ENCODE data around the gene AVL9. TPM values are rescaled to one million over a fixed set of nuclear protein-coding genes. Genes with fewer than 3 reads are reported as not detected.
"Not testable (repeated sequence)": the region's sequence is repeated elsewhere in the genome, so short reads cannot be mapped to it uniquely, and the experiment has no call there.

AVL9 gene
- total RNA-seq, 1 experiment from 2014 or later, result 29.2 TPM

DNA sequence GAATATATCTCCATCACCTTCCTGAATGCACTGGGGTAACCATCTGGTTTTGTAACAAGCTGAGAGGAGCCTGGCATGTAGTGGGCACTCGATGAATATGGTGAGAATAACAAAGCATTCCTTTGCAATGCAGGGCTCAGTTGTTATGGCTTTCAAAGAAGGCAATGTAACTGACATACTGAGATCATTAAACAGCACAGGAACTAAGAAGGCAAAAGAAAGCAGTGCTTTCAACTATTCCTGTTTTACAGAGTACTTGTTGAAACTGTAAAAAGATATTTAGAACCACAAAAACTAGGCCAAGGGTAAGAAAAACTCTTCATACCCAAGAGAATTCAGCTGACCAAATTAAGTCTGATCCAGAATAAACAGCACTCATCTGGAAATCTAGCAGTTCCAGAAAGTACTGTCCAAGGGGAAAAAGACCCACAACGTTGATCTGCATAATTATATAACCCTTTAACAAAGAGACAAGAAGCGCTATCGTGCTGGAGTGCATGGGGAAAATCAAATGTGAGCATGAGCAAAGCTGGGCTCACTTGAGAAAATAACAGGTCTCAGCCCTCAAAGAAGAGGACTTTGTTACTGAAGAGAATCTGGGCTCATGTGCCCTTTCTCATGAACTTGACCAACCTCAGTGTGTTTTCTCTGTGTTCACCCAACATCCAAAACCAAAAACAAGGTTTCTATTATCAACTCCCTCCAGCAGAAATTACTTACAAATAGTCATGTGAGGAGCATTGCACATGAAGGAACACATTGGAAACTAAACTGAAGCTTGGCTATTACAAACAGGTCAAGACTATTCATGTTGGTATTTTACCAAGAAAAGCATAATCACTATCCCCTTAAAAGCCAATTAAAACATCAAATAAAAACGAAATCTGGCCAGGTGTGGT is 116.2 kb downstream of the AVL9 start:
- H3K36me3 ChIP-seq, result no peaks in the 10 kb centered on the region
- no peaks in the 10 kb centered on the region for H3K4me1 ChIP-seq
- no peak overlapping the region for H3K4me3 ChIP-seq
- no peak for DNase-seq
- no peaks in the 10 kb centered on the region for H3K27me3 ChIP-seq
- no peak overlapping the region for H3K27ac ChIP-seq
- H3K9me3 ChIP-seq (replicated peaks), result no peaks in the 10 kb centered on the region

DNA sequence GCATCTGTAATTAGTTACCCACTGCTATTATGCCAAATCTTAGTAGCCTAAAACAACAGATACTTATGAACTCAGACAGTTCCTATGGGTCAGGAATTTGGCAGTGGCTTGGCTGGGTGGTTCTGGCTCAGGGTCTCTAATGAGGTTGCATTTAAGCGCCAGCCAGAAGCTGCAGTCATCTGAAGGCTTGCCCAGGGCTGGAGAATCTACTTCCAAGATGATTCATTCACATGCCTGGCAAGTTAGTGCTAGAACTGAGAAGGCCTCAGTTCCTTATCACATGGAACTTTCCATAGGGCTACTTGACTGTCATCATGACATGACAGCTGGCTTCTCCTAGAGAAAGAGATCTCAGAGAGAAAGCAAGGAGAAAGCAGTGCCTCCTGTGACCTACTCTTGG is 121.3 kb downstream of the AVL9 start:
- Histone ChIP-seq H3K27ac (no peak overlapping the region), H3K4me1 (no peaks in the 10 kb centered on the region), H3K9me3 (replicated peaks) (no peaks in the 10 kb centered on the region), H3K36me3 (no peaks in the 10 kb centered on the region), H3K4me3 (no peak overlapping the region), H3K27me3 (no peaks in the 10 kb centered on the region)
- no peak for DNase-seq

DNA sequence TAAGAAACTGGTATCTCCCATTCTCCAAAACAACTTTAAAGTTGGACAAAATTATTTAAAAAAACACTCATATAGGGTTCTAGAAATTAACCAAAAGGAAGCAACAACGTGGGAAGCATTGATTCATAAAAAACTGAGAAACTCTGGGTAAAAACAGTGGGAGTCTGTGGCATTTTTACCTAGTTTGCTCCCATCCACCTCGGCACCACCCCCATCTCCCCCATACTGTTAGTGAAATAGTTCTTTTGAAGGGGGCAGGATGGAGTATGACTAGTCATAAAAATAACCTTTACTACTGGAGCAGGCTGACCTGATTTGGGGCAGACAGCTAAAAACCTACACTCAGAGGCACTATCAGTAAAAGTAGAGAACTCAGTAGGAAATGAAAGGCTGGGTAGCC is 123.2 kb downstream of the AVL9 start:
- H3K27ac ChIP-seq, result no peak overlapping the region
- no peaks in the 10 kb centered on the region for H3K9me3 ChIP-seq (replicated peaks)
- no peaks in the 10 kb centered on the region for H3K36me3 ChIP-seq
- no peak for DNase-seq
- H3K4me1 ChIP-seq, result no peaks in the 10 kb centered on the region
- H3K27me3 ChIP-seq, result no peaks in the 10 kb centered on the region
- no peak overlapping the region for H3K4me3 ChIP-seq

DNA sequence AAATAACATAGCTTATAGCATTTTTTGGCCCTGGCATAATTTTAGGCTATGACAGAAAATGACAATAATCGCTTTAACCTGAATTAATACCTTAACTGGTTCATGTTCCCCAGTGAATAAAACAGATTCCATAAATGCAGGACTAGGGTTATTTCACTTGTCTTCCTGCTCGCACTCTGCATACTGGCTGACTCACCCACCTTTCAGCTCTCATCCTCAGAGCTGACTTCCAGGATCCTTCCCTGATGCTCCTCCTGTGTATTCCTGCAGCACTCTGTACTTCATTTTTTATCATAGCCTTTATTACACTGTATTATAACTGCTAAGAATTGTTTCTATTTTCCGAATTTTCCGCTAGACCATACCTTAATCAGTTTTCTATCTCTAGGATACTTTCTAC is 123.7 kb downstream of the AVL9 start:
- H3K4me3 ChIP-seq, result no peak overlapping the region
- no peak for DNase-seq
- H3K27ac ChIP-seq, result no peak overlapping the region
- H3K4me1 ChIP-seq, result no peaks in the 10 kb centered on the region
- H3K36me3 ChIP-seq, result no peaks in the 10 kb centered on the region
- no peaks in the 10 kb centered on the region for H3K27me3 ChIP-seq
- no peaks in the 10 kb centered on the region for H3K9me3 ChIP-seq (replicated peaks)

DNA sequence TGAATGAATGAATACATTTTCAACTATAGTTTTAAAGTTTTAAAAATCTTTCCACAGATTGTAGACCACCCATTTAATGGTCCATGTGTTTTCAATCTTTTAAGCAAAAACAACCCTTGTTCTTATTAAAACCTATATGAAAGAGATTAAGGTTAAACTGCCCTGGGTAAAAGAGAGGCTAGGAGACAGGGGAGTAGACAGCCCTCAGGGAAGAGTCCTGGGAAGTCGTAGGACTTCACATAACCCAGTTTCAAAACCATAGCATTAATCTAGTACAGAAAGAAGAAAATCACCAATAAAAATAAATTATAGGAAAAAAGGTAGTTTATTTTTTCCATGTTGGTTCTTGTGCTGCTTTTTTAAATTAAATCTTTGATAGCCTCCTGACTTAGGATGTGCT is 124.1 kb downstream of the AVL9 start:
- H3K9me3 ChIP-seq (replicated peaks); H3K4me1 ChIP-seq; H3K36me3 ChIP-seq; H3K27ac ChIP-seq; H3K4me3 ChIP-seq; H3K27me3 ChIP-seq; DNase-seq: not testable (repeated sequence)

DNA sequence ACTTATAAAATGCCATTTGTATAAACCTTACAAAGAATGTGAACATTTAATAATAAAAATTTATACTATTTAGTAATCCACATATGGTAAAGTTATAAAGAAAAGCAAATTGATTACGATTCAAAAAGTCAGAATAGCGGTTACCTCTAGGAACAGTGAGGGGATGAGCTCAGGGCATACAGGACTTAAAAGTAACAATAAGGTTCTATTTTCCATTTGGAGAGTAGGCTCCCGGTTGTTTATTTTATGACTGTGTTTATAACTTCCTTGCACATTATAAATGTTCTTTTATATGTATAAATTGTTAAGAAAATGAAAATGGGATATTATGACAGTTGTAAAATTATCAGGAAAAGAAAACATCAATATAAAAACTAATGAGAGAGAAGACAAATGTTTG is 135.7 kb downstream of the AVL9 start:
- Histone ChIP-seq H3K9me3 (replicated peaks) (no peaks in the 10 kb centered on the region), H3K27me3 (no peaks in the 10 kb centered on the region), H3K36me3 (no peaks in the 10 kb centered on the region), H3K4me1 (no peaks in the 10 kb centered on the region), H3K4me3 (no peak overlapping the region), H3K27ac (no peak overlapping the region)
- no peak for DNase-seq

DNA sequence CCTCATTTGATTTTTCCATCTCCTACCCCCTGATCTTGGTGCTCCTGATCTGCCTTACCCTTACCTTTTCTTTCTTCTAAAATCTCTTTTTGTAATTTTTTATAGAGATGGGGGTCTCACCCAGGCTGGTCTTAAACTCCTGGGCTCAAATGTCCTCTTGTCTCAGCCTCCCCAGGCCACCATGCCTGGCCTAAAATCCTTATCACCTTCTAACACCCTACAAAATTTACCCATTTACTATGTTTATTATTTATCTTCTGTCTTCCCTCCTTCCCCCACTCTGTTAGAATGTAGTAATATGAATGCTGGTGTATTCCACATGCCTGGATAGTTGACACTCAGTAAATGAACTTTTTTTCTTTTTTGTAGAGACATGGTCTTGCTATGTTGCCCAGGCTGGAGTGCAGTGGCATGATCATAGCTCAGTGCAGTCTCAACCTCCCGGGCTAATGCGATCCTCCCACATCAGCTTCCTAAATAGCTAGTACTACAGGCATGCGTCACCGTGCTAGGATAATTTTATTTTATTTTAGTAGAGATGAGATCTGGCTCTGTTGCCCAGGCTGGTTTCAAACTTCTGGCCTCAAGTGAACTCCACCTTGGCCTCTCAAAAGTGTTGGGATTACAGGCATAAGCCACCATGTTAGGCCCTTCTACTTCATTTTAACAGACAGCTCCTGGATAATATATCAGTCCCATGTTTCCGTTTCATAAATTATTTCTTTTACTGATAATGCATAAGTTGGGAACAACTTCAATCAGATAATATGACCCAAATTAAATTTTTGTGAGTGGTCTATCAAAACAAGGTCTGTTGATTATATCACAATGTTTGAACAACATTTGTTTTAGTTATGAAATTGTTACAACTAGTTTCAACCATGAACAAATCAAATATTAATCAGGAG is 136.6 kb downstream of the AVL9 start:
- not testable (repeated sequence) for H3K36me3 ChIP-seq; H3K27ac ChIP-seq; H3K4me3 ChIP-seq; H3K9me3 ChIP-seq (replicated peaks); H3K4me1 ChIP-seq; H3K27me3 ChIP-seq; DNase-seq

DNA sequence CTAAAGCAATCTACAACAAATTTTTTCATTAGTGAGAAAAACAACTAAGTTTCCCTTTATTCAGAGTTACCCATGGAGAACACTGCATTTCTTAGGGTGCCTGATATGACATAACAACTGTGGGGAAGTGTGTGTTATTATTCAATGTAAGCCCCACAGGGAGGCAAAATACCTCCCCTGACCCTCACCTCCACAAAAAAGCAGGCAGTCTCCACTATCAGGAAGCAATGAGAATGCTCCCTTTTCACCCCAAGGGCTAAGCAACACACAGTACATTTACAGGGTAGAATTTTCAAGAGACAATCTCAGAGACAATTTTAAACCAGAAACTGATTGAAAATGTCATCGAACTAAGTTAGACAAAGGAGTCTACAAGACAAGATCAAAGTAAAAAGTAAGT is 138.2 kb downstream of the AVL9 start:
- H3K4me3 ChIP-seq; H3K27me3 ChIP-seq; H3K9me3 ChIP-seq (replicated peaks); H3K36me3 ChIP-seq; H3K4me1 ChIP-seq; H3K27ac ChIP-seq; DNase-seq: not testable (repeated sequence)

DNA sequence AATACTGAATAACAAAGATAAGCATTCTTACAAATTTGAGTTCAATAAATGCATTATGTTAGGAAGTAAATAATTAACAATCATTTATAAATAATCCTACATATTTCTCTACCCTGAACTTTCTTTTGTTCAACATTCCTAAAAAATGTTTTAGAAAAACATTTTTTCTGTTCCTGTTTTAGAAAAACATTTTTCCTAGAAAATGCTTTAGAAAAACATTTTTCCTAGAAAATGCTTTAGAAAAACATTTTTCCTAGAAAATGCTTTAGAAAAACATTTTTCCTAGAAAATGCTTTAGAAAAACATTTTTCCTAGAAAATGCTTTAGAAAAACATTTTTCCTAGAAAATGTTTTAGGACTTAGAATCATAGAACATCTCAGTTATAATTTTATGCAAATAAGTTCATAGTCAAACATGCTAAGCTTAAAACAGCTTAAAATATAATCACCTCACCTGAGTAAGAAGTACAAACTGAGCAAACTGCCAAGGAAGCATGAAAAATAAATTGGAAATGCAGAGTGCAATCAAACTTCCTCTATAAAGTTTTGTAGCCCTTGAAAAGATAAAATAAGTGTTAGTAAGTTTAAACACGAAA is 139.6 kb downstream of the AVL9 start:
- not testable (repeated sequence) for H3K27me3 ChIP-seq; H3K36me3 ChIP-seq; DNase-seq; H3K4me3 ChIP-seq; H3K4me1 ChIP-seq; H3K9me3 ChIP-seq (replicated peaks); H3K27ac ChIP-seq

DNA sequence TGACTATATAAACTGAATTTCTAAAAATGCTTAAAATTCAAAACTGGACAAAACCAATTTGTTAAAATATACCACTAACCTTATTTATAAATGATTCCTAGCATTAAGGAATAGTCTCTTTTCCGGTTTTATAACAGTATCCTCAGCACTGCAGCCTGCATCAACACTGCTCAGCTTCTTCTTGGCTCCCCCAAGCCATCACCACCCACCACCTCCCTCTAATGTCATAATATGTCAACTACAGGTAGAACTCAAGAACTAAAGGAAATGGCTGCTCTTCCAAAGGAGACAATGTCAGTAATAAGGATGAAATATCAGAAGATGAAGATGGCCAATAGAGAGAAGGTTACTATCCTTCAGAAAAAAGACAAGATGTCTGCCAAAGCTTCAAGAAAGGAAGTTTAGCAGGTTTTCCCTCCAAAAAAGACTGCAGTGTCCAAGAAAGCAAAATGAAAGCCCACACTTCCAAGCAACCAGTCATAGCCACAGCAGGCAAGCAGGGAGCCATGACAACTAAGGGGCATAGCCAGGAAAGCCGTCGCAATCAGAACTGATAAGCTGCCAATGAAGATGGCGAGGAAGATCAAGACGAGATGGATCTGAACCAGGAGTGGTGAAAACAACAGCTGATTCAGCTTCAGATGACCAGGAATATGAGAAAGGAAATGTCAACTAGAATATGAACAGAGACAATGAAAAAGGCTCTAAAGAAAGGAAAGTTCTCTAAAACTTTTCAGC is 141.6 kb downstream of the AVL9 start:
- not testable (repeated sequence) for DNase-seq; H3K36me3 ChIP-seq; H3K4me1 ChIP-seq; H3K27me3 ChIP-seq; H3K27ac ChIP-seq; H3K9me3 ChIP-seq (replicated peaks); H3K4me3 ChIP-seq

DNA sequence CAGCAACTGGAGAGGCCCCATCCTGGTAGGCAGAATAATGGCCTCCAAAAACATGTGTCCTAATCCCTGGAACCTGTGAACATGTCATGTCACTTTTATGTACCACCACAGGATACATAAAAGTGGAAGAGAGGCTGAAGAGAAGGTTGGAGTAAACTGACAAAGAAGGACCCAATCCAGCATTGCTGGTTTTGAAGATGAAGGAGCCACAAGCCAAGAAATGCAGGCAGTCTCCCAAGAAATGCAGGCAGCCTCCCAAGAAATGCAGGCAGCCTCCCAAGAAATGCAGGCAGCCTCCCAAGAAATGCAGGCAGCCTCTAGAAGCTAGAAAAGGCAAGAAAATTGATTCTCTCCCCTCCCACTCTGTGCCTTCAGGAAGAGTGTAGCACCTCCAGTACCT is 142.3 kb downstream of the AVL9 start:
- H3K27me3 ChIP-seq; H3K9me3 ChIP-seq (replicated peaks); H3K4me1 ChIP-seq; H3K36me3 ChIP-seq; H3K27ac ChIP-seq; H3K4me3 ChIP-seq; DNase-seq: not testable (repeated sequence)

Other genes with a start within 250 kb of the AVL9 start
- 130 and 149 TPM in 2 replicates for gene LSM5, start 5.1 kb upstream of the AVL9 start, total RNA-seq (2014; rRNA removed; shearing (Covaris generic))

All from SJCRH30 (cell line).